ENCODE measurements around the gene MVB12B.

MVB12B gene

DNA sequence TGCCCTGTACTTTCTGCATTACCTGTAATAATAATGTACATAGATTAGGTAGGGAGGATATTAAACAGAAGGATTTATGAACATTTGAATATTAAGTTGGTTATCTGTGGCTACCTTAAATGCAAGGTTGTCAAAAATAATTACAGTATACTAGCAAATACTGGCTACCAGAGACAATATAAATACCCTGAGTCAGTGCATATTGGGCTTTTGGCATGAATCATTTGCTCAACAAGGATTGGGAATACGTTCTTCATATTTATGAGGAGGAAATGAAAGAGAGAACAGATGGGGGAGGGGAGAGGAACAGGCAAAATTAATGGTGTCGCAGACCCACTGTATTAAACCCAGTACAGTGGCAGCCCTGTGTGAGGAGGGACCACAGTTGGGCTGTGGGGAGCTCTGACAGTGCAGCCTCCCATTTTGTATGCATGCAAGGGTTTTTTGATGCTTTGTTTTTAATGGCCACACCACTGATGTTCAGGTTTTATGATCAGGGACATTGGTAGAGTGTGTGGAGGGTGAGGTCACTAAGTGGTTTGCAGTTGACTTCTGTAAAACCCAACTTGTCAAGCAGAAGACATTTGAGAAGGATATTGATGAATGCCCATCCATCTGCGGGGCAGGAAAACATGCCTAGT, 56.9 kb downstream of the MVB12B start:
- no peak for DNase-seq (ENCODE audit: low read depth, low spot score)

DNA sequence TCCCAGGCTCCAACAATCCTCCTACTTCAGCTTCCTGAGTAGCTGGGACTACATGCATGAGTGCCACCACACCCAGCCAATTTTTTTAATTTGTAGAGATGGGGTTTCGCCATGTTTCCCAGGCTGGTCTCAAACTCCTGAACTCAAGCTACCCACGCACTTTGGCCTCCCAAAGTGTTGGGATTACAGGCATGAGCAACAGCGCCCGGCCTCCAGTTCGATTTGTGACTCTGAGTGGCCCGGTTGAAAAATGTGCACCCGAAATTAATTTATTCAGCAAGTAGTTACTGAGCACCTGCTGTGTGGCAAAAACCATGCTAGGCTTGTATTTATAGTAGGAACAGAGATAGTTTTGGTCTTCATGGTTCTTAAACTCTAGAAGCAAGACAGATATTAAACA, 58.3 kb downstream of the MVB12B start:
- no peak for DNase-seq (ENCODE audit: low read depth, low spot score)

DNA sequence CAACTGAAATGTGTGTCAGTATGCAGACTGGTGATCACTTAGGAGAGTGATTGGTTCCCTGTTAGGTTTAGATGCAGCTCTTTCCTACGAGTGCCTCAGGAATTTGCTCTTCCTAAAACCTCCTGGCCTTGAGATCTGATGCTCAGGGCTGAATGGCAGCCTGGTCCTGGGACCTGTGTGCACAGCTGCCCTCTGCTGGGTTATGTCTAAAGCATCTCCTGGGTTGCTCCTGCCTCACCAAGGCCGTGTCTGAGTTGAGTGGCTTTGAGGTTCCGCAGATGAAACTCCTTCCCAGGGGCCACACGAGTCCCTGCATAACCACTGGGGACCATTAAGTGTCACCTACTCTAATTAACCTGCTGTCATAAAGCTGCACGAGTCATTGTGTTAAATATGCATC, 59.5 kb downstream of the MVB12B start:
- DNase-seq (ENCODE audit: low read depth, low spot score) = no peak

DNA sequence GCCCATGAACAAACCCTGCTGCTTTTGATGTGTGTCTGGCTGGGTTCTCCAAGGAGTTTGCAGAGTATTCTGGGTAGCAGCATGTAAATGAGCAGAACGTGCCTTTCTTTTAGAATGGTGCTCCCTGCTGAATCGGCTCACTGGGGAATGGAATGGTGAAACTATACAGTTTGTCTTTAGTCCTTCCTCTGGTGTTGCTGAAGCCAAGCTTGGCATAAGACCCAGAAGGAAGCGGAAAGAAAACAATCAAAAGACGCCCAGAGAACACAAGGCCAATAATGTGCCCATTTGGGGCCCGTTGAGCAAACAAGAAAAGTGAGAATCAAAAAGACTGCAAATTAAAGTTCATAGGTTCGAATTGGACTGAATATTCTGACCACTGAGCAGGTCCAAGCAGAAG, 60.1 kb downstream of the MVB12B start:
- DNase-seq (ENCODE audit: low read depth, low spot score) = no peak

DNA sequence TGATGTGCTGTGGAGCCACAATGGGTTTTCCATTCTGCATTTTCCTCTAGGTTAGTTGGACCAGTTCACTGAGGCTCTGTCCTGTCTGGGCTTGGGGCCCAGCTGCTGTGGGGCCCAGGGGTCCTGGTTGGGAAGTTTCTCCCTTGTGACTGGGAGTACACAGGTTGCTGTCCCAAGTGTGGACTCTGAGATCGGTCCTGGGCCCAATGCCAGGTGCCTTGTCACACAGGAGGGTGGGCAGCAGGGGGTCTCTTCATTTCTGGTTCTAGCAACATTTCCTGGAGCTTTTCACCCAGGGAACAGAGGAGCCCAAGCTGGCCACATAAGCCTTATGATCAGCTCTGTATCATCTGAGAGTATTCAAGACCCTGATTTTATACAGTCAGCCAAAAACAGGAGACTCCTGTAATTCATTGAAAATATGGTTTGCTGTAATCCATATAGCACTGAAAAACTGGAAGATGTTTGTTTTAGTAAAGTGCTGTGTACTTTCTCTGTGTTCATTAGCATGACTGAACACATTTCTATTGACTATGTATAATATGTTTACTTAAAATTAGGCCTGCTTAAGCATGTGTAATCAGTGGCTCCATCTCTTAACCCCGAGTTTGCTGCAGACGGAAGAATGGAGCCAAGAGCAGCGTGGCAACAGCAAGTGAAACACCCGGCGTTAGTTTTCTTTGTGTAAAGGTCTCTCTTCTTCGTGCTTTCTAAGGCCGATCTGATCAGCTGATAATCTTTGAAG, 62.5 kb downstream of the MVB12B start:
- DNase-seq (ENCODE audit: low read depth, low spot score) = no peak

DNA sequence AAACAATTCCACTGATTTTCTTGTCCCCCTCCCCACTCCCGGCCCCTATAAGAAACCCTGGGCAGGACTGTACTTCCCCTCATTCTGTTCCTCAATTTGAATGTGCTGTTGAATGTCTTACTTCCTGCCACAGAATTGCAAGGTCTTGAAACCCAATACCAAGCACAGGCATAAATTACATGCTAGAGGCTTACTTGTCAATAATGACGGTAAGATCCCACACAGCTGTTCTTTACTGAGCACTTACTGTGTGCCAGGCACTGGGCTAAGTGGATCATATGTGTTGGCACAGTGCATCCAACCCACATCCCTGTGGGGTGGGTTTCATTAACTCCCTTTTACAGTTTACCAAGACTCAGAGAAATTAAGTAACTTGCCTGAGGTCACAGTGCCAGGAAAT, 63.4 kb downstream of the MVB12B start:
- no peak for DNase-seq (ENCODE audit: low read depth, low spot score)

DNA sequence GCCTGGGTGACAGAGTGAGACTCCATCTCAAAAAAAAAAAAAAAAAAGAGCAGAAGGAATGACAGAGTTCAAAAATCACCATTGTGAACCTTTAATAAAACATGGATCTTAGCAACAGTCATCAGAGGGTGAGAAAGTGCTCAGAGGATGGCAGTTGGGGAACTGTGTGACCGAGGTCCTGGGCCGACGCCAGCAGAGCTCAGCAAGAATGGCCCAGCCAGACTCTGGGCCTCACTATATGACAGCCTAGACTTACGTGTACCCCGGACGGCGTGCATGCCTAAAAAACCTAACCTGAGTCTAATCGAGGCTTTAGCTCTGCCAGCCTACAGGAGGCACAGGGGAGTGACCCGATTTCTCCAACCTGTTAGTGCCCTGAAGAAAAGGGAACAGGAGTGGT, 64.3 kb downstream of the MVB12B start:
- no peak for DNase-seq (ENCODE audit: low read depth, low spot score)

DNA sequence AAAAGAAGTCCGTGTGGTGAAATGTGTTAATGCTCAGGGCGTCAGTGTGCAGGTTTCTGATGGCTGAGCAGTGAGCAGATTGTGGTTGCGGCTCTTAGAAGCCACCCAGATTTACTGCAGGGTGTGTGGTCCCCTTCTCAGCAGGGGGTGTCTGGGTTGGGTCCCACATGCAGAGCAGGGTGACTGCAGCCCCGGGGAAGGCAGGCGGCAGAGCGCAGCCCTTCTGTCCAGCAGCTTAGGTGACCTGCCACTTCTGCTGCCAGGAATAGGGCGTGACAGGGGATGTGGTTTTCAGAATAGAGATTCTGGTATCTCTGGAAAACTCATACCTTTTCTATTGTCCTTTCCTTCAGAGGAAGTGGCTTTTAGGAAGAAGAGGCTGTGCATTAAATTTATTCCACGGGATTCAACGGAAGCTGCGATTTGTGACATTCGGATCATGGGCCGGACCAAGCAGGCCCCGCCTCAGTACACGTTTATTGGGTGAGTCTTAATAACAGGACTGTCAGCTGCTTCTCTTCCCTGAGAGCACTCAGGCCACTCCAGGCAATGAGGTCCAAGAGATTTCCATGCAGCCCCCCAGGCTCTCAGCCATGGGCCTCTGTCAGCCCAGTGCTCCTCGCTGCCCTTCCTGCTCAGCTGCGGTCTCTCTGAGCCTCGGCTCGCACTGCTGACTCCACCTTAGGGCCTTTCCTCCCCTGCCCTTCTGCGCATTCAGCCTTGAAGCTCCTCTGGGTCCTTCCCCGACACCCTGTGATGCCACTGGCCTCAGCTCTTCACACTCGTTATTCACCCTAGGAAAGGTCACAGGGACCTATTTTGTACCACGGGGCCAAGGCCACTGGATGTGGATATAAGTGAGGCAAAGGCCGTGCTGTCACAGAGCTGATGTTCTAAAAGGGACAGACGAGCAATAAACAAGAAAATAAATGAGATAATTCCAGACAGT, 65.4 kb downstream of the MVB12B start:
- DNase-seq (ENCODE audit: low read depth, low spot score) = no peak

DNA sequence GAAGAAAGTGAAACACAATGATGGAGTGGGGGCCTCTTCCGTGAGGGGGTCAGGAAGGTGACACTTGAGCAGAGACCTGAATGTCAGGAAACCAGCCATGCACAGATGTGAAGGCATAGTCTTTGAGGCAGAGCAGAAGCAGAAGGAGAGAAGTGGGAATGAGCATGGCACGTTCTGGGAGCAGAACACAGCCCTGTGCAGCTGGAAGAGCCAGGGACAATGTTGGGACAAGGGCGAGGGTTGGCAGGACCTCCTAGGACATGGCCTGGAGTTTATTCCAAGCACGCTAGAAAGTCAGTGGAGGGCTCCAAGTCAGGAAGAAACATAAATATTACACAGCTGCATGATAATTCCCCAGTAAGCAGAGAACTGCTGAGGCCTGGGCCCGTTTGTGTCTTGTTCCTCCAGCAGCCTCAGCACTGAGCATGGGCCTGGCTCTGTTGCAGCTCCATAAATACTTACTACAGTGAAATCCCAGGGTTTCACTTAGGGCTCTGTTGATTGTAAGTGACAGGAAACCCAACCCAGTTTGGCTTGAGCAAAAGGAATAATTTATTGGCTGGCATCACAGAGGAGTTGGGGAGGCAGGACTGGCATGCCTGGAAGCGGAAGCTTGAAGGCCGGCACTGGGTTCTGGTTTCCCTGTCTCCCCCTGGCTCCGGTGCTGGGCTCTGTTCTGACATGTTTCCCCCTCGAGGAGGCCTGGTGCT, 66.2 kb downstream of the MVB12B start:
- DNase-seq (ENCODE audit: low read depth, low spot score) = no peak

DNA sequence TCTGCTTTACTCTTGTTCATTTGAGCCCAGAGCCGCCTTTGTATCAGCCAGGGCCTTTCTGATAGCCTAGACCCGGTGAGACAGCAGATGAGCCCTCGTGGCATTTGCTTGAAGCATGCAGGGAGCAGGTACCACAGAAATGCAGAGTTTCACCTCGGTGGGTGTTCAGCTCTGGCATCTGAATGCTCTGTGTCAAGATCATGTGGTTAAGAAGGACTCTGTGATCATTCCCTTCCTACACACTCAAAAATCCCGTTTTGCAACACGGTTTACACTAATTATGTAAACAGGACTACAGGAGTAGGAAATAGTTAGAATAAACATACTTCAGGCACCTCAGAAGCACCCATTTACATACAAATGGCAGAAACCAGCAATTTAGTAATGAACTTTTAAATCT, 67.2 kb downstream of the MVB12B start:
- no peak for DNase-seq (ENCODE audit: low read depth, low spot score)

DNA sequence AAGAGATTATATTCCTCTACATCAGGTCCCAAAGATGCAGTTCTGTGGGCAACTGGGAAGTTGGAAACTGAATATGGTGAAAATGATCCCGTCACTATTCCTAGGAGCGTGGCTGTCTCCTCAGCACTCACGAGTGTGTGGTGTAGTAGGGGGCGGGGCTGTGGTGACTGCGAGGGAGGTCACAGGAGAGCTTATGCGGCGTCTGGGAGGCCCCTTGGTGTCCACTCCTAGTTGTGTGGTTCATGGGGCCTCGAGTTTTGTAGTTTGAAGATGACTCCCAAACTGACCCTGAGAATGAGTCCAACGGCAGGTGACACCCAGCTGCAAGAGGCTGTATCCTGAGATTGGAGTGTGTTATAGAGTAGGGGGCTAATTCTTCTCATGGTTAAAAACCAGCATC, 68.2 kb downstream of the MVB12B start:
- DNase-seq (ENCODE audit: low read depth, low spot score) = no peak

DNA sequence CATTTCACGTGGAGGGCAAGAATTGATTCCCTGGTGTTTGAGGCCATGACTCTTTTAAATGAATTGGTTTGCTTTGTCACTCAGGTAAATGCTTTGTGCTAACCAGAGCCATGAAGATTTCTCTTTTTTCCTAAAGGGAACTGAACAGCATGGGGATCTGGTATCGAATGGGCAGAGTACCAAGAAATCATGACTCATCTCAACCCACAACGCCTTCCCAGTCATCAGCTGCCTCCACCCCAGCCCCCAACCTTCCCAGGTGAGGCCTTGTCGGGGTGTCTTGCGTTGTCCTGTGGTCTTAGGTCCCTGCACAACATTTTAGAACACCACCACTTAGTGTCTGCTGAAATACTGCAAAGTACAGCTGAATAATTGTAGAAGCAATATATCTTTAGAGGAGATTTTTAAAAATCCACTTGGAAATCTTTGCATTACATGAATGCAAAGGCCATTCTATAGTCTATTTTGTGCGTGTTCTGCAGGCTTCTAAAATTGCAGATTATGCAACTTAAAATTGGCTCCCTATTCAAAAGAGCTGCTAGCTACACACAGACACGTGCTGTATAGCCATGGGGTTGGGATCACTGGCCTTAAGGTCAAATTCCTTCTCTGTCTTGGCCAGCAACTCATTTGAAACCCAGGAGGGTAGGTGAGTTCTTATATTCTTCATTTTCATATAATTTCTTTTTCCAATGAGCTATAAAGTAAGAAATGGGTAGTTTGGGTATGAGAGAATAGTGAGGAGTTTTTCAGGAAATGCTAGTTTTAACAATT, 69.0 kb downstream of the MVB12B start:
- peak; percentile 82 for DNase-seq (ENCODE audit: low read depth, low spot score)

DNA sequence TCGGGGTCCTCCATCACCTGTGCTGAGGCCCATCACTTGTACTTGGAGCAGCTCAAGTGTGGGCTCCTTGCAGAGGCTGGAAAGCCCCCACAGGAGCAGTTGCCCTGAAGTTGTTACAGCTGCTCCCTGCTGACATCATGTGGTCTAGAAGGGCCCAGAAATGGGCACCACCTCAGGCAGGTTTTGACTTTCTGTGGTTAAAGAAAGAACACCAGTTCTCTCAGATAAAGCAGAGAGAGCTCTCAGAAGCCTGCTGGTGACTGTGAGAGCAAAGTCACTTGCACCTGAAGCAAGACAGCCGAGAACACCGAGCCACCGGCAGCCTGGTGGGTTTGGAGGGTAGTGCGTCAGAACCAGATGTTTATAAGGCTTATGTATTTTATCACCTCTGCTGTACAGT, 70.4 kb downstream of the MVB12B start:
- DNase-seq (ENCODE audit: low read depth, low spot score) = no peak

DNA sequence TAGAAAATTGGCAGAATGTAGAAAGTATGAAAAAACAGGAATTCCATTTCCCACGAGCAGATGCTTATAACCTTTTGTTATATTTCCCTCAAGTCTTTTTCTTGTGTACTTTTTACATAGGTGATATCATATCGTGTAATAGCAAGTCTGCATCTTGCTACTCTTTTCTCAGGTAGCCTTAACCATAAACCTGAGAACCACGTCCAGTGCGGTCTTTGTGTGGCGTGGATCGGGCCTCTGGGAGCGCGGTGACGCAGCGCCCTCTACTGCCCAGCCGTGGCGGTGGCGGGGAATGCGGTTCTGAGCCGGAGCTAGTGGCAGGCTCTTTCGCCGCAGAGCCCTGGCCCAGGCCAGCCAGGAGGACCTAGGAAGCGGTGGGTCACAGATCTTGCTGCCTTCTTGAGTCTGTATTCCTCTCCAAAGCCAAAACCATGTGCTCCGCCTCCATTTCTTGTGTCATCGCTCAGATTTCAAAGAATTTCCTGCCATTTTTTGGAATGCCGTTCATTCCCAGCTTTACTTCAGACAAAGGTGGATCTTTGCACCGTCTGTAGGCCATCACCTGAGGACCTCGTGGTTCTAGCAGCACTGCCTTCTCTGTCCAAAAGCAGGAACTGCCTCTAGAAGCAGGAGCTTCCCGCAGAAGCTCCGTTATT, 71.9 kb downstream of the MVB12B start:
- peak; percentile 89 for DNase-seq (ENCODE audit: low read depth, low spot score)

DNA sequence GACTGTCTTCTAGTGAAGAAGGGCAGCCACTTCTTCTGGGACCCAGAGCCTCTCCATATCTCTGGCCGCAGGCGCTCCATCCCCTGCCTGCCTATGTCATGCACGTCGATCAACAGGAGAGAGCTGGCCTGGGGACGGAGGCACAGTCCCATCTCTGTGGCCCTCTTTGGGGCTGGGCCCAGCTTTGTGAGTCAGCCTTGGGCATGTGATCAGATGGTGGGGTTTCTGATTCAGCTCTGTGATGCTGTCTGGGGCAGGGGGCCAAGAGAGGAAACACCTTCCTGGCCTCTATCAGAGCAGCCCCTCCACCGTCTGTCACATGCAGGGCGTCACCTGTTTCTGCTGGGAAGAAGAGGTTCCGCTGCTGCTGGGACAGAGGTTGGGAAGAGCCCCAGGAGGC, 72.6 kb downstream of the MVB12B start:
- peak; percentile 72 for DNase-seq (ENCODE audit: low read depth, low spot score)

DNA sequence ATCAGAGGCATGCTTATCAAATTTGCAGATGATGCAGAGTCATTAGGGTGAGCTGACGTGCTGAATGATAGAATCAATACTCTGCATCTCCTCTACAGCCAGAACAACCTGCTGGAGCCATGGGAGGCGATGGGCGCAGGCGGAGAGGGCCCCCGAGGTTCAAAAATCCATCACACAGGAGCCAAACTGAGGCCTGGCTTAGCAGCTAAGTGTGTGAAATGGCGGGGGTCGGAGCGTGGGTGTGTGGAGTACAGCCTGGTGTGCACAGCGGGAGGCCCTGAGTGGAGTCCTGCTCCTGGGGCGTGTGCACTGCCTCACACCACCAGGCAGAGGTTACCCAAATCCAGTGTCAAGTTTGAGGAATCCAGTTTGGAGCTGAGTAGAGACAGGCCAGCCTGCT, 73.2 kb downstream of the MVB12B start:
- no peak for DNase-seq (ENCODE audit: low read depth, low spot score)

DNA sequence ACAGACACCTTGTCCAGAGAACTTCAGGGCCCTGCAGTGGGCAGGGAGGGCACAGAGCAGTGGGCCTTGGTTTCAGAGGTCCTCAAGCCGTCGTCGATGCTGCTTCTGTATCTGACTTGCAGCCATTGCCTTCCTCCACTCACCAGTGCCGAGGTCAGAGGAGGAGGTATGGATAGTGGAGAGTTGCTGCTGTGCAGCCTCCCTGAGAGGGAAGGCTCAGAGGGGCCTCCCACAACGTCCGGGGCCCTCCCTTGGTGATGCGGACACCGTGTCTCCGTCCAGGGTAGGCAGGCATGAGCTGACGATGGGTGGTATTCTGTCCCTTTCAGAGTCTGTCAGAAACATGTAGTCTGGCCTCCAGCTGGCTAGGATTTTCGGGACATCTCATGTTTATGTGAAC, 73.9 kb downstream of the MVB12B start:
- no peak for DNase-seq (ENCODE audit: low read depth, low spot score)

DNA sequence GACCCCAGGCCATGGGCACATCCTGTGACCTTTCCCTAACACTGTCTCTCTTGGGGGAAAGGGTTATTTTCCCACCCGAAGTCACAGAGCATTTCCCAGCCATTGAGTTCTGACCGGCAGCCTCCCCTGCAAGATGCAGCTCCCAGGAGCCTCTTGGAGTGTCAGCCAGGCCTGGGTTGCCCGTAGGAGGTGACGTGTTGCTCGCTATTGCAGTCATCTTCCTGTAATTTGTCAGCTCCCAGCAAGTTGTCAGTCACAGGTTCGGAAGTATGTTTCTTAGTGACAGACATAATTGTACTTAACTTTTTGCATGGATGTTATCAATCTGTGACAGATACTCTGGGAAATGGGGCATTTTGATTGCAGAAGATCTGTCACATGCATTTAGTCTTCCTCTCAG, 74.5 kb downstream of the MVB12B start:
- no peak for DNase-seq (ENCODE audit: low read depth, low spot score)

DNA sequence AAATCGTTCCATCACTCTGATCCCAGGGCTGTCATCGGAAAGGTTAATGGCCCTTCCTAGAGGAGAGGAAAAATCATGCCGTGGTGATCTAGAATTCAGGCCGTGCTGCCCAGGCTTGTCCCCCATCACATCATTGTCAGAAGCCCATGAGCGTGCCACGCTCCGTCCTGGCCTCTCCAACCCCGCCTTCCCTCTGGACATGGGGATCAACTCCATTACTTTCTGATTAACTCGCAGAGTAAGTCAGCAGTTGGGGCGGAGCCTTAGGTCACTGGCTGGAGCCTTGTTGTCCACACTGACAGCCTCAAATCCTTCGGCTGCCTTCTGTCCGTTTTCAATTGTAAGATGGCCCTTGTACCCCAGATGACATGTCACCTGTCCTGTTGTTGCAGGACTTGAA, 75.0 kb downstream of the MVB12B start:
- no peak for DNase-seq (ENCODE audit: low read depth, low spot score)

DNA sequence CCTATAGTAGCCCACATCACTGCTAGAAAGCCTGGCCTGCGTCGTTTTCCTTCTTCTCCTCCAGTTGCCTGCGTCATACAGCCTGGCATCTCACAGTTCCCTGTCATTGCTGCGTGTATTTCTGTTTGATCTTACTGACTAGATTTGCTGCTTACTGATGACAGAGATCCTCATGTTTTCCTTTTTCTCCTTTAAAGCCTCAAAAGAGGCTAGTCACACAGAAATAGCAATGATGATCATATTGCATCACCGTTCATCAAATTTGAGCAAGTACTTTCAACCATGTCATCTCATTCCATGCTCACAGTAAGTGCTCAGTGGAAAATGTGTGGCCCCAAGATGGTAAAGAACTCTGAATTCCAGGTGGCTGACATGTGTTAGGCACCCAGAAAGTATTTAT, 76.8 kb downstream of the MVB12B start:
- no peak for DNase-seq (ENCODE audit: low read depth, low spot score)

DNA sequence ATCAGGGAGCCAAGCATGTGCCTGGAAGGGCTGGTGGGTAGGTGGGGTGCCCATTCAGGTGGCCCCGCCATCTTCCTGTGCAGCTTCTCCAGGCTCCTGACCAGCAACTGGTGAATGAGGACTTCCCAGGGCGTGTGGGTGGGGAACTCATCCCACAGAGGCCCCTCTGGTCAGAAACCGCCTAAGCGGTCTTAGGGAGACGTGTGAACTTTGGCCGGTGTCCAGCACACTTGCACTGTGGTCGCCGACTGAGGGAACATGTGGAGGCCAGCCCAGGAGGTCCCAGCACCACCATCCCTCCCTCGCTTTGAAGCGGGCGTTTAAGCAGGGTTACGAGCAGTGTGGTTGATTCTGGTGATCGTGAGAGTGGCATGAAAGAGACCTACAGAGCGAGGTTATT, 77.8 kb downstream of the MVB12B start:
- no peak for DNase-seq (ENCODE audit: low read depth, low spot score)
